ENCODE data around the gene GAPVD1. TPM values are rescaled to one million over a fixed set of nuclear protein-coding genes. Genes with fewer than 3 reads are reported as not detected.

Gene GAPVD1
- total RNA-seq, 3 donors from 2014 or later (not counting 1 experiment from before 2014, with no cell fraction given) = 66.1 to 83.2 (median 68.8) TPM

DNA sequence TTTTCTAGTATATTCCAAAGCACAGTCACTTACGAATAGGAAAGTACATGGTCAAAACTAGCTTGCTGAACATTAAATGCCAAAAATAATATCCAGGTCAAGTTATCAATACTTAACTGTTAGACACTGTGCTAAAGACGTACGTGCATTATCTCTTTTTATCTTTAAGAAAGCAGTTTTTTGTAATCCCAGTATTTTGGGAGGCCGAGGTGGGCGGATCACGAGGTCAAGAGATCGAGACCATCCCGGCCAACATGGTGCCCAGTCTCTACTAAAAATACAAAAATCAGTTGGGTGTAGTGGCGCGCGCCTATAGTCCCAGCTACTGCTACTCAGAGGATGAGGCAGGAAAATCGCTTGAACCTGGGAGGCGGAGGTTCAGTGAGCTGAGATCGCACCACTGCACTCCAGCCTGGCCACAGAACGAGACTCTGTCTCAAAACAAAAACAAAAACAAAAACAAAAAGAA is 17.8 kb upstream of the GAPVD1 start:
- no peak for ATAC-seq
- Mint-ChIP-seq H3K4me3 (peak overlapping the region; percentile 50), H3K27me3 (ENCODE audit: low read depth in 2 of 2) (peaks cover 0 to 2% of the 10 kb centered on the region in 2 donors), H3K9me3 (no peaks in the 10 kb centered on the region), H3K27ac (peak overlapping the region in 1 of 2 donors; percentile 70), H3K4me1 (peaks cover 30 to 34% of the 10 kb centered on the region in 2 donors), H3K36me3 (peaks cover 5% of the 10 kb centered on the region)
- H3K27me3 ChIP-seq (ENCODE audit: control insufficient read depth, insufficient read depth, low read length) = no peaks in the 10 kb centered on the region
- no peak overlapping the region for H3K4me3 ChIP-seq (ENCODE audit: low read length)
- DNase-seq = no peak
- intact Hi-C loops (cut with micrococcal nuclease) = loop anchor here (10.0 kb wide), 1 partner anchor 379 kb away; the partner anchor contains the start of genes ARPC5L and RPL35
- WGBS (ENCODE audit: insufficient coverage) = 98% methylated on average over 15 of the region's 15 CpGs
- H3K4me1 ChIP-seq (ENCODE audit: control insufficient read depth, insufficient read depth, low read length) = peaks cover 22% of the 10 kb centered on the region
- TF ChIP-seq, protein P1, sequence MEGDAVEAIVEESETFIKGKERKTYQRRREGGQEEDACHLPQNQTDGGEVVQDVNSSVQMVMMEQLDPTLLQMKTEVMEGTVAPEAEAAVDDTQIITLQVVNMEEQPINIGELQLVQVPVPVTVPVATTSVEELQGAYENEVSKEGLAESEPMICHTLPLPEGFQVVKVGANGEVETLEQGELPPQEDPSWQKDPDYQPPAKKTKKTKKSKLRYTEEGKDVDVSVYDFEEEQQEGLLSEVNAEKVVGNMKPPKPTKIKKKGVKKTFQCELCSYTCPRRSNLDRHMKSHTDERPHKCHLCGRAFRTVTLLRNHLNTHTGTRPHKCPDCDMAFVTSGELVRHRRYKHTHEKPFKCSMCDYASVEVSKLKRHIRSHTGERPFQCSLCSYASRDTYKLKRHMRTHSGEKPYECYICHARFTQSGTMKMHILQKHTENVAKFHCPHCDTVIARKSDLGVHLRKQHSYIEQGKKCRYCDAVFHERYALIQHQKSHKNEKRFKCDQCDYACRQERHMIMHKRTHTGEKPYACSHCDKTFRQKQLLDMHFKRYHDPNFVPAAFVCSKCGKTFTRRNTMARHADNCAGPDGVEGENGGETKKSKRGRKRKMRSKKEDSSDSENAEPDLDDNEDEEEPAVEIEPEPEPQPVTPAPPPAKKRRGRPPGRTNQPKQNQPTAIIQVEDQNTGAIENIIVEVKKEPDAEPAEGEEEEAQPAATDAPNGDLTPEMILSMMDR (IDR thresholded peaks at IDR 0.05) = no peak
- peaks cover 6% of the 10 kb centered on the region for H3K36me3 ChIP-seq (ENCODE audit: control insufficient read depth, insufficient read depth, low read length)
- H3K27ac ChIP-seq (ENCODE audit: low read length) = no peak overlapping the region
- H3K9me3 ChIP-seq (ENCODE audit: control insufficient read depth, insufficient read depth, low read length) = no peaks in the 10 kb centered on the region

GRCh38 chr9:125246261-125246667 is 15.4 kb upstream of the GAPVD1 start:
- no peaks in the 10 kb centered on the region for H3K27me3 ChIP-seq (ENCODE audit: control insufficient read depth, insufficient read depth, low read length)
- intact Hi-C loops (cut with micrococcal nuclease) = loop anchor here (10.0 kb wide), 1 partner anchor 381 kb away; the partner anchor contains the start of genes ARPC5L and RPL35
- Mint-ChIP-seq H3K4me3 (no peak overlapping the region), H3K36me3 (no peaks in the 10 kb centered on the region), H3K27ac (no peak overlapping the region), H3K27me3 (ENCODE audit: low read depth in 2 of 2) (peaks cover 0 to under 1% of the 10 kb centered on the region in 2 donors), H3K4me1 (peaks cover 11 to 12% of the 10 kb centered on the region in 2 donors), H3K9me3 (no peaks in the 10 kb centered on the region)
- H3K36me3 ChIP-seq (ENCODE audit: control insufficient read depth, insufficient read depth, low read length) = no peaks in the 10 kb centered on the region
- no peak overlapping the region for H3K4me3 ChIP-seq (ENCODE audit: low read length)
- no peak overlapping the region for H3K27ac ChIP-seq (ENCODE audit: low read length)
- no peak for DNase-seq
- WGBS (ENCODE audit: insufficient coverage) = 63% methylated on average over 6 of the region's 6 CpGs
- ATAC-seq = no peak
- no peaks in the 10 kb centered on the region for H3K9me3 ChIP-seq (ENCODE audit: control insufficient read depth, insufficient read depth, low read length)
- TF ChIP-seq, protein P1 (IDR thresholded peaks at IDR 0.05) = no peak
- H3K4me1 ChIP-seq (ENCODE audit: control insufficient read depth, insufficient read depth, low read length) = peaks cover 12% of the 10 kb centered on the region

- Mint-ChIP-seq H3K4me3 (no peak overlapping the region), H3K27ac (no peak overlapping the region), H3K27me3 (ENCODE audit: low read depth in 2 of 2) (no peaks in the 10 kb centered on the region), H3K36me3 (no peaks in the 10 kb centered on the region), H3K9me3 (no peaks in the 10 kb centered on the region), H3K4me1 (no peaks in the 10 kb centered on the region)
- Histone ChIP-seq H3K36me3 (ENCODE audit: control insufficient read depth, insufficient read depth, low read length) (no peaks in the 10 kb centered on the region), H3K27ac (ENCODE audit: low read length) (no peak overlapping the region), H3K9me3 (ENCODE audit: control insufficient read depth, insufficient read depth, low read length) (no peaks in the 10 kb centered on the region), H3K4me1 (ENCODE audit: control insufficient read depth, insufficient read depth, low read length) (no peaks in the 10 kb centered on the region), H3K4me3 (ENCODE audit: low read length) (no peak overlapping the region), H3K27me3 (ENCODE audit: control insufficient read depth, insufficient read depth, low read length) (no peaks in the 10 kb centered on the region)
- intact Hi-C loops (cut with micrococcal nuclease) = no loop called here
- TF ChIP-seq, protein P1 (IDR thresholded peaks at IDR 0.05) = no peak
- DNase-seq = no peak
- no peak for ATAC-seq
Measured at GRCh38 chr9:125254231-125254630, 7.4 kb upstream of the GAPVD1 start.
